C4-2B (cell line): ENCODE measurements around the gene KRT1.

Experiments used
- CTCF ChIP-seq: fragments of 450-650 bp; conservative IDR thresholded peaks from 2 replicates; pipeline ENCODE4 v1.5.1; 2017; ENCODE audit warnings: mild to moderate bottlenecking
- ZFX ChIP-seq: fragments of 450-650 bp; IDR thresholded peaks from 2 replicates; pipeline ENCODE4 v1.6.1; 2017

GRCh38 chr12:52657250-52657902 is 22.8 kb downstream of the KRT1 start:
- no peak for TF ChIP-seq CTCF
- no peak for TF ChIP-seq ZFX
